OCI-M1 (cell line): ENCODE results near the gene OPRL1.
A peak's percentile ranks its signal among the peaks of the same experiment; 100 is the strongest.

ENCODE experiments used
- DNase-seq: peaks from one replicate; lab custom pipeline; 2025; lab: John Stamatoyannopoulos, UW

The OPRL1 gene

GRCh38 chr20:64072498-64073063, 7.3 kb upstream of the OPRL1 start:
- DNase-seq: peak; percentile 67

GRCh38 chr20:64073476-64074183, 6.3 kb upstream of the OPRL1 start:
- DNase-seq: no peak

GRCh38 chr20:64074184-64074789, 5.6 kb upstream of the OPRL1 start:
- DNase-seq: no peak

- DNase-seq: no peak
Measured at GRCh38 chr20:64074963-64075362, 4.9 kb upstream of the OPRL1 start.

- no peak for DNase-seq
Measured at GRCh38 chr20:64075556-64075955, 4.3 kb upstream of the OPRL1 start.

GRCh38 chr20:64076061-64076997, 3.6 kb upstream of the OPRL1 start:
- no peak for DNase-seq

- no peak for DNase-seq
Measured at GRCh38 chr20:64077094-64077493, 2.8 kb upstream of the OPRL1 start.

GRCh38 chr20:64077541-64077875, 2.4 kb upstream of the OPRL1 start:
- no peak for DNase-seq

GRCh38 chr20:64077876-64078551, 1.9 kb upstream of the OPRL1 start:
- DNase-seq: peak; percentile 57

- no peak for DNase-seq
Measured at GRCh38 chr20:64078934-64079272, 979 bp upstream of the OPRL1 start.

- peak; percentile 87 for DNase-seq
Measured at GRCh38 chr20:64079273-64080012, 439 bp upstream of the OPRL1 start, which contains the start of gene RGS19. Gene RGS19 (minus strand): TSS chr20:64079518. CDS start chr20:64076886, 2,632 bp downstream.

- no peak for DNase-seq
Measured at GRCh38 chr20:64080813-64081623, 1.1 kb downstream of the OPRL1 start.

GRCh38 chr20:64081624-64081964, 1.7 kb downstream of the OPRL1 start:
- no peak for DNase-seq

GRCh38 chr20:64082126-64082731, 2.3 kb downstream of the OPRL1 start:
- DNase-seq: peak; percentile 27

- DNase-seq: no peak
Measured at GRCh38 chr20:64082820-64083377, 3.0 kb downstream of the OPRL1 start.

GRCh38 chr20:64083378-64083803, 3.5 kb downstream of the OPRL1 start:
- DNase-seq: peak; percentile 76

GRCh38 chr20:64083804-64084684, 4.2 kb downstream of the OPRL1 start, which contains the start of gene LKAAEAR1:
Gene LKAAEAR1 (minus strand): TSS chr20:64084398. CDS start chr20:64084219, 179 bp downstream.
- no peak for DNase-seq

GRCh38 chr20:64084685-64085152, 4.8 kb downstream of the OPRL1 start:
- DNase-seq: no peak
